Astrocyte (in vitro differentiated cells and primary cell): ENCODE results near the gene RCOR1. TPM values are rescaled to one million over a fixed set of nuclear protein-coding genes. Genes with fewer than 3 reads are reported as not detected.

Source experiments
- DNase-seq: peaks from one replicate; pipeline ENCODE4 v3.0.0-alpha.2; 2010; ENCODE audit warnings: low read depth
- FAIRE-seq: peaks from 2 replicates; lab custom pipeline; 2011; peaks lifted over from hg19 to GRCh38; lab: Jason Lieb, UNC
- H2AFZ ChIP-seq: 2 replicates; pipeline ENCODE4 v1.6.0; 2012; ENCODE audit warnings: low read depth, low read length, inconsistent platforms
- H3K27ac ChIP-seq: 2 replicates; pipeline ENCODE4 v1.5.1; 2011; ENCODE audit warnings: low read depth, low read length, inconsistent platforms
- H3K27me3 ChIP-seq: 2 replicates; pipeline ENCODE4 v1.6.0; 2011; ENCODE audit warnings: low read length, inconsistent platforms; ENCODE audit not compliant: insufficient read depth
- H3K36me3 ChIP-seq: 2 replicates; pipeline ENCODE4 v1.5.1; 2011; ENCODE audit warnings: low read length, inconsistent platforms; ENCODE audit not compliant: insufficient read depth
- H3K4me1 ChIP-seq: 2 replicates; pipeline ENCODE4 v1.5.1; 2011; ENCODE audit warnings: low read length, inconsistent platforms; ENCODE audit not compliant: insufficient read depth
- H3K4me2 ChIP-seq: 2 replicates; pipeline ENCODE4 v1.6.0; 2012; ENCODE audit warnings: low read length, inconsistent platforms
- H3K4me3 ChIP-seq: 2 replicates; pipeline ENCODE4 v1.5.1; 2011; ENCODE audit warnings: low read depth, mild to moderate bottlenecking, low read length, inconsistent platforms; ENCODE audit not compliant: insufficient read depth
- H3K79me2 ChIP-seq: 2 replicates; pipeline ENCODE4 v1.6.0; 2012; ENCODE audit warnings: mild to moderate bottlenecking, low read length, inconsistent platforms; ENCODE audit not compliant: insufficient read depth
- H3K9ac ChIP-seq: 2 replicates; pipeline ENCODE4 v1.6.0; 2012; ENCODE audit warnings: mild to moderate bottlenecking, low read length, inconsistent platforms
- H3K9me3 ChIP-seq: 2 replicates; pipeline ENCODE4 v1.5.1; 2012; ENCODE audit warnings: low read depth, mild to moderate bottlenecking, low read length, inconsistent platforms; ENCODE audit not compliant: insufficient read depth
- H4K20me1 ChIP-seq: 2 replicates; pipeline ENCODE4 v1.6.0; 2012; ENCODE audit warnings: low read length, inconsistent platforms; ENCODE audit not compliant: insufficient read depth
- H3K27ac Mint-ChIP-seq: one replicate; pipeline ENCODE4 v1.8.0; 2021; ENCODE audit warnings: mild to moderate bottlenecking, mixed read lengths; ENCODE audit not compliant: unreplicated experiment
- H3K27me3 Mint-ChIP-seq: one replicate; pipeline ENCODE4 v1.8.0; 2021; ENCODE audit warnings: low read depth, mixed read lengths; ENCODE audit not compliant: unreplicated experiment
- H3K36me3 Mint-ChIP-seq: one replicate; pipeline ENCODE4 v1.8.0; 2021; ENCODE audit warnings: low read depth, mixed read lengths; ENCODE audit not compliant: unreplicated experiment
- H3K4me1 Mint-ChIP-seq: one replicate; pipeline ENCODE4 v1.8.0; 2021; ENCODE audit warnings: low read depth, mixed read lengths; ENCODE audit not compliant: unreplicated experiment
- H3K4me3 Mint-ChIP-seq: one replicate; pipeline ENCODE4 v1.8.0; 2021; ENCODE audit warnings: mild to moderate bottlenecking, moderate library complexity, mixed read lengths; ENCODE audit not compliant: unreplicated experiment
- H3K9me3 Mint-ChIP-seq: one replicate; pipeline ENCODE4 v1.8.0; 2021; ENCODE audit warnings: mild to moderate bottlenecking, mixed read lengths; ENCODE audit not compliant: unreplicated experiment
- EZH2 ChIP-seq: IDR thresholded peaks from 2 replicates; pipeline ENCODE4 v1.6.1; 2012; ENCODE audit warnings: mild to moderate bottlenecking, low read length, inconsistent platforms; ENCODE audit not compliant: insufficient read depth
- total RNA-seq: library from RNA; stranded (reverse); gene quantifications from 2 replicates; pipeline ENCODE4 v1.2.1, GENCODE V29; 2021
- TF ChIP-seq, protein P1 (sequence below): IDR thresholded peaks from 2 replicates; pipeline ENCODE4 v1.5.1; 2011; ENCODE audit warnings: low read depth, mild to moderate bottlenecking, inconsistent platforms, low read length, moderate library complexity; ENCODE audit not compliant: insufficient read depth

RCOR1 gene
- total RNA-seq, 1 donor from 2014 or later = 31.0 TPM

DNA sequence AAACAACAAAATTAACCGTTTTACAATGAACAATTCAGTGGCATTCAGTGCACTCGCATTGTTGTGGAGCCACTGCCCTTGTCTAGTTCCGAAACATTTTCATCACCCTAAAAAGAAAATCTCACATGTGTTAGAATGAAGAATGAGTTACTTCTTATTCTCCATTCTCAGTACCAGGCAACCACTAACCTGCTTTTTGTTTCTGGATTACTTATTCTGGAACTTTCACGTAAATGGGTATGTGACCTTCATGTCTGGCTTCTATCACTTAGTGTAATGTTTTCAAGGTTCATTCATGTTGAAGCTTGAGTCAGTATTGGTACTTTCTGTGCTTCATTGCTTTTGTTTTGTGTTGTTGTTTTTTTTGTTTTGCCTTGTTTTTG, 15.6 kb downstream of the RCOR1 start:
- H3K27me3 Mint-ChIP-seq = no peaks in the 10 kb centered on the region
- H3K4me3 Mint-ChIP-seq = no peak overlapping the region
- H3K9me3 ChIP-seq = no peaks in the 10 kb centered on the region
- peaks cover 100% of the 10 kb centered on the region for H3K79me2 ChIP-seq
- no peaks in the 10 kb centered on the region for H3K27me3 ChIP-seq
- no peak overlapping the region for H3K4me2 ChIP-seq
- FAIRE-seq (no peak), DNase-seq (no peak)
- no peaks in the 10 kb centered on the region for H3K36me3 ChIP-seq
- H3K27ac Mint-ChIP-seq = no peak overlapping the region
- H3K4me1 Mint-ChIP-seq = peaks cover 11% of the 10 kb centered on the region
- no peak overlapping the region for H3K4me3 ChIP-seq
- no peaks in the 10 kb centered on the region for H3K4me1 ChIP-seq
- TF ChIP-seq, protein P1, sequence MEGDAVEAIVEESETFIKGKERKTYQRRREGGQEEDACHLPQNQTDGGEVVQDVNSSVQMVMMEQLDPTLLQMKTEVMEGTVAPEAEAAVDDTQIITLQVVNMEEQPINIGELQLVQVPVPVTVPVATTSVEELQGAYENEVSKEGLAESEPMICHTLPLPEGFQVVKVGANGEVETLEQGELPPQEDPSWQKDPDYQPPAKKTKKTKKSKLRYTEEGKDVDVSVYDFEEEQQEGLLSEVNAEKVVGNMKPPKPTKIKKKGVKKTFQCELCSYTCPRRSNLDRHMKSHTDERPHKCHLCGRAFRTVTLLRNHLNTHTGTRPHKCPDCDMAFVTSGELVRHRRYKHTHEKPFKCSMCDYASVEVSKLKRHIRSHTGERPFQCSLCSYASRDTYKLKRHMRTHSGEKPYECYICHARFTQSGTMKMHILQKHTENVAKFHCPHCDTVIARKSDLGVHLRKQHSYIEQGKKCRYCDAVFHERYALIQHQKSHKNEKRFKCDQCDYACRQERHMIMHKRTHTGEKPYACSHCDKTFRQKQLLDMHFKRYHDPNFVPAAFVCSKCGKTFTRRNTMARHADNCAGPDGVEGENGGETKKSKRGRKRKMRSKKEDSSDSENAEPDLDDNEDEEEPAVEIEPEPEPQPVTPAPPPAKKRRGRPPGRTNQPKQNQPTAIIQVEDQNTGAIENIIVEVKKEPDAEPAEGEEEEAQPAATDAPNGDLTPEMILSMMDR = no peak
- no peak for TF ChIP-seq EZH2
- no peaks in the 10 kb centered on the region for H3K9me3 Mint-ChIP-seq
- H3K36me3 Mint-ChIP-seq = peaks cover 5% of the 10 kb centered on the region
- no peak overlapping the region for H3K9ac ChIP-seq
- no peak overlapping the region for H2AFZ ChIP-seq
- H4K20me1 ChIP-seq = peaks cover 90% of the 10 kb centered on the region
- H3K27ac ChIP-seq = no peak overlapping the region

DNA sequence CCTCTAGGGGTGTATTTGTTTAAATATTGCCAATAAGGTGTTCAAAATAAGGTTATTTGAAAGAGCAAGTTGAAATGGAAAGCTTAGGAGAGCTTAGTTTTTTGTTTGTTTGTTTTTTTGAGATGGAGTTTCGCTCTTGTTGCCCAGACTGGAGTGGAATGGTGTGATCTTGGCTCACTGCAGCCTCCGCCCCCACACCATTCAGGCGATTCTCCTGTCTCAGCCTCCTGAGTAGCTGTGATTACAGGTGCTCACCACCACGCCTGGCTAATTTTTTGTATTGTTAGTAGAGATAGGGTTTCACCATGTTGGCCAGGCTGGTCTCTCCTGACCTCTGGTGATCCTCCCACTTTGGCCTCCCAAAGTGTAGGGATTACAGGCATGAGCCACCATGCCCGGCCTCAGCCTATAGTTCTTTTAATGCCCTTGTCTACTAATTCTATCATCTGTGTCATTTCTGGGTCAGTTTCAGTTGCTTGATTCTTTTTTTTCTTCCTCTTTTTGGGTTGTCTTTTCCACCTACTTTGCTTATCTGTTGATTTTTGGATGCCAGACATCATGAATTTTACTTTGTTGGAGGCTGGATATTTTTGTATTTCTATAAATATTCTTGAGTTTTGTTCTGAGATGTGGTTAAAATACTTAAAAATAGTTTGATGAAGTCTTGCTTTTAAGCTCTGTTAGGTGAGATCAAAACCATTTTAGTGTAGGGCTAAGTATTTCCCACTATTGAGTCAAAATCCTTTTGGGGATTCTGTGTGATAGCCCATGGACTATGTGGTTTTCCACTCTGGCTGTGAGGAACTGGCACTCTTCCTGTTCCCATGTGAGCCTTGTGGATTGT, 18.7 kb downstream of the RCOR1 start:
- H3K27ac Mint-ChIP-seq = no peak overlapping the region

More for the DNA sequence above, 18.7 kb downstream of the RCOR1 start:
- DNase-seq = no peak
- Histone ChIP-seq H3K79me2 (peaks cover 88% of the 10 kb centered on the region), H3K27me3 (no peaks in the 10 kb centered on the region), H3K4me1 (no peaks in the 10 kb centered on the region), H4K20me1 (peaks cover 76% of the 10 kb centered on the region), H3K9ac (no peak overlapping the region), H3K4me2 (no peak overlapping the region), H3K4me3 (no peak overlapping the region), H3K27ac (no peak overlapping the region), H2AFZ (no peak overlapping the region), H3K36me3 (no peaks in the 10 kb centered on the region), H3K9me3 (no peaks in the 10 kb centered on the region)
- no peak for TF ChIP-seq EZH2
- TF ChIP-seq, protein P1 = no peak
- Mint-ChIP-seq H3K4me3 (no peak overlapping the region), H3K27me3 (no peaks in the 10 kb centered on the region), H3K4me1 (peaks cover 4% of the 10 kb centered on the region), H3K9me3 (no peaks in the 10 kb centered on the region), H3K36me3 (peaks cover 5% of the 10 kb centered on the region)
- no peak for FAIRE-seq
